HL-60 (cell line): ENCODE measurements around the gene PDE6D.

ENCODE experiments used
- DNase-seq, 2 experiments: peaks; one replicate each; pipeline ENCODE4 v3.0.0-alpha.2; 2010 to 2020; ENCODE audit warnings: low read depth in 1 of 2, low spot score in 1 of 2
- H3K27ac ChIP-seq: fragments of 250-450 bp; sonication (Bioruptor Pico); replicated peaks from 2 replicates; pipeline ENCODE4 v1.5.1; 2020; ENCODE audit warnings: mild to moderate bottlenecking, moderate library complexity
- H3K27me3 ChIP-seq: fragments of 250-450 bp; sonication (Bioruptor Pico); 2 replicates; pipeline ENCODE4 v1.5.1; 2021; ENCODE audit warnings: mild to moderate bottlenecking, moderate library complexity; ENCODE audit not compliant: insufficient read depth, poor library complexity, severe bottlenecking
- H3K4me3 ChIP-seq: replicated peaks from 2 replicates; pipeline ENCODE4 v1.5.1; 2011; ENCODE audit warnings: mild to moderate bottlenecking, control low read depth, low read length; ENCODE audit not compliant: insufficient read depth
- GABPA ChIP-seq: IDR thresholded peaks from 2 replicates; pipeline ENCODE4 v1.6.1; 2012; ENCODE audit warnings: low read depth
- POLR2AphosphoS5 ChIP-seq: IDR thresholded peaks from 2 replicates; pipeline ENCODE4 v1.6.1; 2012; ENCODE audit warnings: low read depth
- SPI1 ChIP-seq: IDR thresholded peaks from 2 replicates; pipeline ENCODE4 v1.6.1; 2012; ENCODE audit warnings: low read depth, mild to moderate bottlenecking, borderline replicate concordance
- TF ChIP-seq, protein P1 (sequence below): IDR thresholded peaks from 2 replicates; pipeline ENCODE4 v1.6.1; 2012; ENCODE audit warnings: low read depth; ENCODE audit not compliant: insufficient replicate concordance
- TF ChIP-seq, protein P2 (sequence below): IDR thresholded peaks from one replicate; pipeline ENCODE4 v1.5.1; 2011; ENCODE audit warnings: low read length, control low read depth, inconsistent platforms; ENCODE audit not compliant: insufficient read depth

The PDE6D gene

DNA sequence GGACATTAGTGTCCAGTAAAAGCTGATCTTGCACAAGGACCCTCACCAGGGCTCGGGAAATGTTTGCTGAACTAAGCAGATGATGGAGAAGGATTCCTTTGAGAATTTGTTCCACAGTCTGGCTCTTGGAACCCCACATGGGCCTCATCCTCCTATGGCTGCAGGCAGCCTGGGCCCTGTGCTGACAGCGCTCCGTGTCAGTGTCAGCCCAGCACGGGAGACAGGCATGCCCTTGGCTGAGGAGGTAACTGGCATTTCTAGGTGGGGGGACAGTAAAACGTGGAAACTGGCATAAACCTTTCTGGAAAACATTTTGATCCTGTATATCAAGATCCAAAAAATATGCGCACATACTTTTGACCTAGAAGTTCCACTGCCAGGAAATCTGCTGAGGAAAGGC is 62.3 kb downstream of the PDE6D start:
- DNase-seq = no peak
- Histone ChIP-seq H3K4me3 (no peak overlapping the region), H3K27ac (no peak overlapping the region), H3K27me3 (no peaks in the 10 kb centered on the region)
- TF ChIP-seq SPI1 (no peak), GABPA (no peak), POLR2AphosphoS5 (no peak)
- TF ChIP-seq, protein P1, sequence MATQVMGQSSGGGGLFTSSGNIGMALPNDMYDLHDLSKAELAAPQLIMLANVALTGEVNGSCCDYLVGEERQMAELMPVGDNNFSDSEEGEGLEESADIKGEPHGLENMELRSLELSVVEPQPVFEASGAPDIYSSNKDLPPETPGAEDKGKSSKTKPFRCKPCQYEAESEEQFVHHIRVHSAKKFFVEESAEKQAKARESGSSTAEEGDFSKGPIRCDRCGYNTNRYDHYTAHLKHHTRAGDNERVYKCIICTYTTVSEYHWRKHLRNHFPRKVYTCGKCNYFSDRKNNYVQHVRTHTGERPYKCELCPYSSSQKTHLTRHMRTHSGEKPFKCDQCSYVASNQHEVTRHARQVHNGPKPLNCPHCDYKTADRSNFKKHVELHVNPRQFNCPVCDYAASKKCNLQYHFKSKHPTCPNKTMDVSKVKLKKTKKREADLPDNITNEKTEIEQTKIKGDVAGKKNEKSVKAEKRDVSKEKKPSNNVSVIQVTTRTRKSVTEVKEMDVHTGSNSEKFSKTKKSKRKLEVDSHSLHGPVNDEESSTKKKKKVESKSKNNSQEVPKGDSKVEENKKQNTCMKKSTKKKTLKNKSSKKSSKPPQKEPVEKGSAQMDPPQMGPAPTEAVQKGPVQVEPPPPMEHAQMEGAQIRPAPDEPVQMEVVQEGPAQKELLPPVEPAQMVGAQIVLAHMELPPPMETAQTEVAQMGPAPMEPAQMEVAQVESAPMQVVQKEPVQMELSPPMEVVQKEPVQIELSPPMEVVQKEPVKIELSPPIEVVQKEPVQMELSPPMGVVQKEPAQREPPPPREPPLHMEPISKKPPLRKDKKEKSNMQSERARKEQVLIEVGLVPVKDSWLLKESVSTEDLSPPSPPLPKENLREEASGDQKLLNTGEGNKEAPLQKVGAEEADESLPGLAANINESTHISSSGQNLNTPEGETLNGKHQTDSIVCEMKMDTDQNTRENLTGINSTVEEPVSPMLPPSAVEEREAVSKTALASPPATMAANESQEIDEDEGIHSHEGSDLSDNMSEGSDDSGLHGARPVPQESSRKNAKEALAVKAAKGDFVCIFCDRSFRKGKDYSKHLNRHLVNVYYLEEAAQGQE = no peak
- TF ChIP-seq, protein P2, sequence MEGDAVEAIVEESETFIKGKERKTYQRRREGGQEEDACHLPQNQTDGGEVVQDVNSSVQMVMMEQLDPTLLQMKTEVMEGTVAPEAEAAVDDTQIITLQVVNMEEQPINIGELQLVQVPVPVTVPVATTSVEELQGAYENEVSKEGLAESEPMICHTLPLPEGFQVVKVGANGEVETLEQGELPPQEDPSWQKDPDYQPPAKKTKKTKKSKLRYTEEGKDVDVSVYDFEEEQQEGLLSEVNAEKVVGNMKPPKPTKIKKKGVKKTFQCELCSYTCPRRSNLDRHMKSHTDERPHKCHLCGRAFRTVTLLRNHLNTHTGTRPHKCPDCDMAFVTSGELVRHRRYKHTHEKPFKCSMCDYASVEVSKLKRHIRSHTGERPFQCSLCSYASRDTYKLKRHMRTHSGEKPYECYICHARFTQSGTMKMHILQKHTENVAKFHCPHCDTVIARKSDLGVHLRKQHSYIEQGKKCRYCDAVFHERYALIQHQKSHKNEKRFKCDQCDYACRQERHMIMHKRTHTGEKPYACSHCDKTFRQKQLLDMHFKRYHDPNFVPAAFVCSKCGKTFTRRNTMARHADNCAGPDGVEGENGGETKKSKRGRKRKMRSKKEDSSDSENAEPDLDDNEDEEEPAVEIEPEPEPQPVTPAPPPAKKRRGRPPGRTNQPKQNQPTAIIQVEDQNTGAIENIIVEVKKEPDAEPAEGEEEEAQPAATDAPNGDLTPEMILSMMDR = no peak

DNA sequence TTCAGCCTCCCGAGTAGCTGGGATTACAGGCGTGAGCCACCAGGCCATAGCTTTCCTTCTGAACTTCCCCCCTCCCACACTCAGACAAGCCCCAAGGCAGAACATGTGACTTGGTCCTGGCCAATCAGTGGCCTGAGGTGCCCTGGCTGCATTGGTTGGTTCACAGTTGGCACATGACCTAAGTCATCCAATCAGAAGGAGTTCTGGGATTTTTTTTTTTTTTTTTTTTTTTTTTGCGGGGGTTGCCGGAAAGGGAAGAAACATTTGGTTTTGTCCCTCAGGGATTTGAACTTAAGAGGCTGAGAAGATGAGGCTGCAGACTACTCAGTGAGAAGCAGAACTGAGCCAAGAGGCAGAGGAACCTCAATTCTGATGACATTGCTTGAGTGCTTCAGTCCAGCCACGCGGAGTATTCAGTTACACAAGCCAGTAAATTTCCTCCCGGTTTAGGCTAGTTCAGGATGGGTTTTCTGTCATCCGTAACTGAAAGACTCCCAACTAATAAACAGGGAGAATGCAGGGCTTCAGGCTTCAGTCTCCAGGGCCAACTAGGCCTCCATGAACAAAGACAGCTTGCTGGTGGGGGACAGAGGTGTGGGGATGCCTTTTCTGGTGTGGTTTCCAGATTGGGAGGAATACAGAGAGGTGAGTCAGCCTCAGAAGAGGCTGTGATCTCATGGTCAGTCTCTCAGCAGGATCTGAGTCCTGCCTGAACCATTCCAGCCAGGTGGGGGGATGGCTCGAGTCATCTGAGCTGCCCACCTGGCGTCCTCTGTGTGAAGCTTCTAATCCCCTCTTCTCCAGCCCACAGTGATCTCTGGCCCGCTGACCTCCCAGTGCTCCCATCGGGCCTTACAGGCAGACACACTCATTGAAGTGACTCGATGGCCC is 63.6 kb downstream of the PDE6D start:
- H3K27ac ChIP-seq = peak overlapping the region; percentile 85
- peak; percentile 57; the same call in 1 of the 2 replicates for TF ChIP-seq POLR2AphosphoS5
- no peak for TF ChIP-seq GABPA
- H3K27me3 ChIP-seq = no peaks in the 10 kb centered on the region
- no peak overlapping the region for H3K4me3 ChIP-seq
- DNase-seq = peak; percentile 86 to 95

DNA sequence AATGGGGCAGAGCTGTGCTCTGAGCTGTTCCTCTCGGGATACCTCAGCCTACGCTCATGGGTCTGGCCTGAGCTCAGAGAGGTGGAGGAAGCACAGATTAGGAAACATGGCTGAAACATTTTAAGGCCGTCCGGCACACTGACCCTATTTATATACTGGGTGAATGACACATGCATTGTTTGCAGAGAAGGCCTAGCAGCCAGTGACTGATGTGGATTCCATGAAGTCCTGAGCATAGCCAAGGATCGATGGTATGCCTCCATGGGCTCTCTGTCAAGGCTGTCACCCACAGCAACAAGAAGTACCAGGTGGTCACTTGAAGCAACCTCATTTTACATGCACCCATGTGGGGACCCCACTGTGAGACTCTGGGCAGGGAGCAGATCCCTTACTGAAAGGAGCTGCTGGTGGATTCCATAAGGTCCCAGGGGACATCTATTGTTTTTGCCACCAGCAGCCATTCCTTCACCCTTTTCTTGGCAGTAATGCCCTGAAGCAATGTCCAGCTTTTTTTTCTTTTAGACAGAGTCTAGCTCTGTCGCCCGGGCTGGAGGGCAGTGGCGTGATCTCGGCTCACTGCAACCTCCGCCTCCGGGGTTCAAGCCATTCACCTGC is 64.3 kb downstream of the PDE6D start:
- Histone ChIP-seq H3K27ac (peak overlapping the region; percentile 48), H3K27me3 (no peaks in the 10 kb centered on the region), H3K4me3 (no peak overlapping the region)
- no peak for DNase-seq
- TF ChIP-seq POLR2AphosphoS5 = no peak
- no peak for TF ChIP-seq GABPA
- no peak for TF ChIP-seq SPI1
- TF ChIP-seq, protein P1 = no peak
- TF ChIP-seq, protein P2 = no peak

DNA sequence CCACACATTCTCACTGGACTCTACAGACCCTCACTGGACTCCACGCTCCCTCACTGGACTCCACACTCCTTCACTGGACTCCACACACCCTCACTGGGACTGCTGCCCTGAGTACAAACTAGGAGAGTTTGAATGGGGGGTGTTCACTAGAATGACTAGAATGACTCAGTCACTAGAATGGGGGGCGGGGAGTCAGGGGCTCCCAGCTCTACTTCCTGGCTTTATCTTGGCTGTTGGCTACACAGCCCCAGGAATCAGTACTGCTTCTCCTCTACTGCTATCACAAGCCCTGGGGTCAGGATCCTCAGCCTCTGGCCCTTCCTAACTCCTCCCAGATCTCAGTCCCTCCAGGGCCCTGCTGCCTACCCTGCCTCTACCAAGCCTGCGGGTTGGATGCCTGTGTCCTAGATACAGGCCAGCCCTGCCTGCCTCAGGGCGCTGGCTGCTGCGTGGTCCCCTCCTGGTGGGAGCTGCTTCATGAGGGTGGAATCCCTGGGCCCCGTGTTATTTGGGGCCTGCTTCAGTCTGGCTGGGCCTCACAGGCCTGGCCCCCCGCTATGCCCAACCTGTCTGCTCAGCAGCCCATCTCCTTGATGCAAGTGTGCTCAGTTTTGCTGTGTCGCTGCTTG is 65.0 kb downstream of the PDE6D start:
- peak overlapping the region; percentile 15; the same call in 1 of the 2 replicates for H3K27ac ChIP-seq
- TF ChIP-seq, protein P1 = no peak
- TF ChIP-seq POLR2AphosphoS5 (no peak), GABPA (no peak), SPI1 (no peak)
- TF ChIP-seq, protein P2 = no peak

More for the DNA sequence above, 65.0 kb downstream of the PDE6D start:
- Histone ChIP-seq H3K27me3 (no peaks in the 10 kb centered on the region), H3K4me3 (no peak overlapping the region)
- DNase-seq = no peak
